Fibroblast of mammary gland (primary cell): ENCODE results near the gene SPSB4.

Source experiments
- DNase-seq: peaks from one replicate; pipeline ENCODE4 v3.0.0-alpha.2; 2010; ENCODE audit warnings: low read depth
- H3K4me3 ChIP-seq: 2 replicates; pipeline ENCODE4 v1.5.1; 2011; ENCODE audit warnings: low read depth, mild to moderate bottlenecking, low read length, moderate library complexity; ENCODE audit not compliant: control insufficient read depth
- TF ChIP-seq, protein P1 (sequence below): conservative IDR thresholded peaks from 2 replicates; pipeline ENCODE4 v1.5.1; 2011; ENCODE audit warnings: low read depth, low read length, inconsistent platforms; ENCODE audit not compliant: control insufficient read depth, insufficient read depth

The SPSB4 gene

DNA sequence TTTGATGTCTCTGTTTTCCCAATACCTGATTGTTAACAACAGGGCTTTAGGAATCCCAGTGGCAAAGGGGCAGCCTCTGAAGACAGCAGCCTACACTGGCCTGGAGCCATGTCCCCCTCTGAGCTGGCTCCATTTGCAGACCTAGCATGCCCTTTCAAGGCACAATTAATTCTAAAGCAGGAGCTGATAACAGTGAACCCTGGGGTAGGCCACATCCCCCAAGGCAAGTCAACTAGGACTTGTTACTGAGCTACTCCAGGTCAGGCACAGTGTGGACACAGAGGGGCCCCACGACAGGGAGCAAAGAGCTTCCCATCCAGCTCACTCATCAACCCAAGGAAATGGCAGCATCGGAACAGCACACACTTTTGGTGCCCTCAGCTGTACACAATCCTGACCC is 51.9 kb downstream of the SPSB4 start:
- TF ChIP-seq, protein P1, sequence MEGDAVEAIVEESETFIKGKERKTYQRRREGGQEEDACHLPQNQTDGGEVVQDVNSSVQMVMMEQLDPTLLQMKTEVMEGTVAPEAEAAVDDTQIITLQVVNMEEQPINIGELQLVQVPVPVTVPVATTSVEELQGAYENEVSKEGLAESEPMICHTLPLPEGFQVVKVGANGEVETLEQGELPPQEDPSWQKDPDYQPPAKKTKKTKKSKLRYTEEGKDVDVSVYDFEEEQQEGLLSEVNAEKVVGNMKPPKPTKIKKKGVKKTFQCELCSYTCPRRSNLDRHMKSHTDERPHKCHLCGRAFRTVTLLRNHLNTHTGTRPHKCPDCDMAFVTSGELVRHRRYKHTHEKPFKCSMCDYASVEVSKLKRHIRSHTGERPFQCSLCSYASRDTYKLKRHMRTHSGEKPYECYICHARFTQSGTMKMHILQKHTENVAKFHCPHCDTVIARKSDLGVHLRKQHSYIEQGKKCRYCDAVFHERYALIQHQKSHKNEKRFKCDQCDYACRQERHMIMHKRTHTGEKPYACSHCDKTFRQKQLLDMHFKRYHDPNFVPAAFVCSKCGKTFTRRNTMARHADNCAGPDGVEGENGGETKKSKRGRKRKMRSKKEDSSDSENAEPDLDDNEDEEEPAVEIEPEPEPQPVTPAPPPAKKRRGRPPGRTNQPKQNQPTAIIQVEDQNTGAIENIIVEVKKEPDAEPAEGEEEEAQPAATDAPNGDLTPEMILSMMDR = no peak
- no peak overlapping the region for H3K4me3 ChIP-seq
- no peak for DNase-seq

DNA sequence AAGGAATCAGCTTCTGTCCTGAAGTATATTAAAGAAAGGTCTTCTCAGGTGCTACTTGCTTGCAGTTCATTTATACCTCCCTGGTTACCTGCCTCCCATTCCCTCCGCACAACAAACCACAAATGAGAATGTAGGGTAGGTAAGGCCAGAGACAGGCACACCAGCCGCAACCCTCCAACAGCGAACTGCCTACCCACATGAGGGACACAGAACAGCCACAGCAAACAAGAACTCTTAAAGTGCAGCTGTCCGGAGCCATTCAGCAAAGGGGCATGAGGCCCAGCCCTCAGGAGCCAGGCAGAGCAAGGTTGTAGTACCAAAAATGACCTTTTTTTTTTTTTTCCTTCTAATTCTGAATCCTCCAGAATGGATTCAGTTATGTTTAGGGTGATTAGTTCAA is 52.4 kb downstream of the SPSB4 start:
- DNase-seq = no peak
- no peak overlapping the region for H3K4me3 ChIP-seq
- TF ChIP-seq, protein P1 = no peak

DNA sequence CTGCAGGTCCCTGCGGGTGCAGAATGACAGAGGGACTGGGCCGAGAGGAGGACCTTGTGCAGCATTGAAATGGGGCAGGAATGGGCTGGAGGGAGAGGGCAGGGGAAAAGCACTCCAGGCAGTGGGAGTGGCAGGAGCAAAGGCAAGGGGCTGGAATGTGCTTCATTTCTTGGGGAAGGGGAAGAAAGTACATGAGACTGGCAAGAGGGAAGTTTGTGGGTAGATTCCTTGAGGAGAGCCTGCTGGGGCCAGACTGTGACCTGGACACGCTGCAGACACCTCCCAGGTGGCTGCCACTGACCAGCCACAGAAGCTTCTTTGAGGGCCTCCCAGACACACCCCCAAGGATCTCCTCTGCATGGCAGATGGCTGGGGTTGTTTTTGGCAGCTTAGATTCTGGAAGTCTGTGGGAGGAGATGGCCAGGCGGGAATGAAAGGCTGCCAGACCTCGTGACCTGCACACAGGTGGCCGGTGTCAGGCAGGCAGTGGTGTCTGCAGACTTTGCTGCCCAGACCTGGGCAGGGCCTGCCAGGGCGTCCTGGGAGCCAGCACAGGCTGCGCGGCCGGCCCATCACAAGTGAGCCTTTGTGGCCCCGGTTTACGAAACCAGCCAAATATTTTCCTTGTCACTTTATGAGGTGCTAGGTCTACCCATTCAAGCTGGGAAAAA is 53.1 kb downstream of the SPSB4 start:
- H3K4me3 ChIP-seq = no peak overlapping the region
- TF ChIP-seq, protein P1 = no peak
- DNase-seq = no peak

DNA sequence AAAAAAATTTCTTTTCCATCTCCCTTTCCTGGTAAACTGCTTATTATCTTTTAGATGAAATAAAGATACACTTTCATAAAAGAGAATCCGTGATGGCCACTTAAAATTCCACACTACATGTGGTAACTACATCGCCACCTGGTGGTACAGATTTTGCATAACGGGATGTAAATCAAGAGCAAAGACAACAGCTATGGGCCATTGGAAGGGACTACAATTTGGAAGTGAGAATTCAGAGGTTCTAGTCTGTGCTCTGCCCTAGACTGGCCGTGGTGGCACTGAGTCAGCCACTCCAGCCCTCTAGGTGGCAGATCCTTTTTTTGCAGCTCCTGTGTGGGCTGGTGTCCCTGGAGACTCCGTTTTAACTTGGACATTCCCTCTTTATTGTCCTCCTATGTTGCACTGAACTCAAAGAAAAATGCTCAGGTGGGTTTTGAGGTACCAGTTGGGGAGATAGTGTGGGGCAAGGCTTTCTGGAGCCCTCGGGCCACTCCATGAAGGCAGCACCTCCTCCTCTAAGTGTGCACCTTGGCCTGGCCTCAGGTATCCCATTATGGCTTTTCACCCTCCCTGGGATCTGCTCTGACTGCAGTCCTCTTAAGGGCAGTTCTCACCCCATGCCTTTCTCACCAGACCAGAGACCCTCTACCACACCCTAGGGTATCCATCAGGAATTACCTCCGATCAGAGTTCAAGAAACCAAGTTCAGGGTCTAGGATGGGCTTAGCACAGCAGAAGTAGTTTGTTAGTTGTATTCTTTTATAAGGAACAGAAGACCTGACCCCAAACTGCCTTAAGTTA is 54.9 kb downstream of the SPSB4 start:
- TF ChIP-seq, protein P1 = peak; percentile 82
- peak; percentile 84 for DNase-seq
- no peak overlapping the region for H3K4me3 ChIP-seq

DNA sequence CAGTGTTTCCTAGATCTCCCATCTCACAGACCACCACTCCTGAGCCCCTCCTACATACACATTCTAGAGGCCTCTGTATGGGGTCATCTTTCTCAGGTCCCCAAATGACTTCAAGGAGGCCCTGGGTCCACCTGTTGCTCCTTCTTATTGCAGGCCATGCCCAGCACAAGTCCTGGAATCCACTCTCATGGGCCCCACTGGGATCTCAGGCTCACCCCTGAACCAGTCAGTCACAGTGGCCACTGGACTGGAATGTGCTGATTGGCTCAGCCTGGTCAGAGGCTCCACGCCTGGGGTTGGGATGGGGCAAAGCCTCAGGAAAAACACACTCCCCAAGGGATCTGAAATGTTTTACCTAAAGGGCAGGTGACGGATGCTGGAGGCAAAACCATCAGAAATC is 55.7 kb downstream of the SPSB4 start:
- TF ChIP-seq, protein P1 = no peak
- DNase-seq = no peak
- no peak overlapping the region for H3K4me3 ChIP-seq

DNA sequence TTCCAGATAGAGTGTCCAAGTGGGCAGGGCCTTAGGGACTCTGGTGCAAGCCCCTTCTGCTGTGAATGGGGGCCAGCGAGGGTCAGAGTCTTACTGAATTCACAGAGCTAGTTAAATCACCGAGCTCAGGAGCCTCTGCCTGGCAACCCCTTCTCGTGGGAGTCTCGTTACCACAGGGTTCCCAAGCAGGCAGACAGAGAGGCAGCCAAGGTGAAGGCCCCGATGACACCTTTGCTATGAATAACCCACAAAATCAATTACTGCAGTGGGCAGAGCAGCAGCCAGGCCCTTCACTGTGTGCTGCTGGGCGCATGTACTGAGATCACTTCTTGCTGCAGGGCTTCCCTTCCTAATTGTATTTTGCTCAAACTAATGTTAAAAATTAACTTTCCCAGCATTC is 56.9 kb downstream of the SPSB4 start:
- H3K4me3 ChIP-seq = no peak overlapping the region
- TF ChIP-seq, protein P1 = no peak
- no peak for DNase-seq
